HEK293T (cell line): ENCODE data around the gene MLLT3.

ENCODE experiments used
- BHLHE40 ChIP-seq: fragments of 450-650 bp; IDR thresholded peaks from 2 replicates; pipeline ENCODE4 v1.6.1; 2016; ENCODE audit warnings: mild to moderate bottlenecking, moderate library complexity, borderline replicate concordance
- FOXA1 ChIP-seq: fragments of 450-650 bp; IDR thresholded peaks from 2 replicates; pipeline ENCODE4 v1.6.1; 2016; ENCODE audit warnings: mild to moderate bottlenecking
- FOXM1 ChIP-seq: fragments of 450-650 bp; IDR thresholded peaks from 2 replicates; pipeline ENCODE4 v1.6.1; 2017; ENCODE audit warnings: mild to moderate bottlenecking, borderline replicate concordance
- LEF1 ChIP-seq: fragments of 450-650 bp; IDR thresholded peaks from 2 replicates; pipeline ENCODE4 v1.6.1; 2017; ENCODE audit warnings: mild to moderate bottlenecking, borderline replicate concordance
- NFRKB ChIP-seq: fragments of 450-650 bp; IDR thresholded peaks from 2 replicates; pipeline ENCODE4 v1.6.1; 2016; ENCODE audit warnings: mild to moderate bottlenecking, moderate library complexity
- SP1 ChIP-seq: fragments of 450-650 bp; IDR thresholded peaks from 2 replicates; pipeline ENCODE4 v1.6.1; 2017
- SUZ12 ChIP-seq: fragments of 450-650 bp; IDR thresholded peaks from 2 replicates; pipeline ENCODE4 v1.6.1; 2016; ENCODE audit warnings: mild to moderate bottlenecking
- ZNF384 ChIP-seq: fragments of 450-650 bp; IDR thresholded peaks from 2 replicates; pipeline ENCODE4 v1.6.1; 2016

- TF ChIP-seq FOXM1 (no peak), LEF1 (no peak), SP1 (no peak), FOXA1 (no peak), NFRKB (no peak), SUZ12 (no peak), ZNF384 (no peak), BHLHE40 (no peak)
Measured at GRCh38 chr9:20549053-20549452, 73.2 kb downstream of the MLLT3 start.
